Ovary (tissue), 3 donors: ENCODE measurements around the gene NAMPT.
"Not testable (repeated sequence)": the region's sequence is repeated elsewhere in the genome, so short reads cannot be mapped to it uniquely, and the experiment has no call there.

ENCODE experiments used
- CTCF ChIP-seq, 3 donors: fragments of 450-650 bp in 2 of 3; fragments of 200-600 bp in 1 of 3; IDR thresholded peaks; one replicate each; pipeline versions ENCODE4 v1.5.1 to v1.8.0; 2016 to 2022; ENCODE audit warnings: antibody characterized with exemption in 3 of 3, mild to moderate bottlenecking in 1 of 3
- POLR2A ChIP-seq: fragments of 450-650 bp; IDR thresholded peaks from one replicate; pipeline ENCODE4 v1.6.1; 2017; ENCODE audit warnings: antibody characterized with exemption, mild to moderate bottlenecking, moderate library complexity
- donor health status: DM: no; HTN: no; CAD: no.

GRCh38 chr7:106320254-106320770 lies 35.5 kb upstream of the NAMPT start:
- TF ChIP-seq POLR2A; CTCF (IDR thresholded peaks at IDR 0.05): not testable (repeated sequence)
